ENCODE data around the gene ARAP1. TPM values are rescaled to one million over a fixed set of nuclear protein-coding genes. Genes with fewer than 3 reads are reported as not detected.

ARAP1 gene
- total RNA-seq, 1 donor from 2014 or later: 79.0 TPM

- Mint-ChIP-seq H3K9me3 (peaks cover 6% of the 10 kb centered on the region), H3K27ac (ENCODE audit: unreplicated experiment) (no peak overlapping the region), H3K27me3 (ENCODE audit: low read depth) (peaks cover 9% of the 10 kb centered on the region), H3K36me3 (ENCODE audit: low read depth) (no peaks in the 10 kb centered on the region), H3K4me3 (no peak overlapping the region), H3K4me1 (peaks cover 5% of the 10 kb centered on the region)
- no peak for TF ChIP-seq CTCF (conservative IDR thresholded peaks at IDR 0.05)
- no peak for DNase-seq (ENCODE audit: low read depth, low spot score)
Measured at GRCh38 chr11:72665911-72666472, 86.2 kb downstream of the ARAP1 start.

GRCh38 chr11:72662036-72662435 is 90.2 kb downstream of the ARAP1 start:
- no peak for TF ChIP-seq CTCF (conservative IDR thresholded peaks at IDR 0.05)
- Mint-ChIP-seq H3K9me3 (peaks cover under 1% of the 10 kb centered on the region), H3K27me3 (ENCODE audit: low read depth) (peaks cover 3% of the 10 kb centered on the region), H3K4me3 (no peak overlapping the region), H3K36me3 (ENCODE audit: low read depth) (no peaks in the 10 kb centered on the region), H3K27ac (ENCODE audit: unreplicated experiment) (no peak overlapping the region), H3K4me1 (peaks cover 2% of the 10 kb centered on the region)
- DNase-seq (ENCODE audit: low read depth, low spot score): no peak

GRCh38 chr11:72661486-72661885 is 90.7 kb downstream of the ARAP1 start:
- DNase-seq (ENCODE audit: low read depth, low spot score): no peak
- Mint-ChIP-seq H3K9me3 (no peaks in the 10 kb centered on the region), H3K4me1 (peaks cover 7% of the 10 kb centered on the region), H3K36me3 (ENCODE audit: low read depth) (no peaks in the 10 kb centered on the region), H3K27ac (ENCODE audit: unreplicated experiment) (peak overlapping the region; percentile 53), H3K4me3 (no peak overlapping the region), H3K27me3 (ENCODE audit: low read depth) (peaks cover 3% of the 10 kb centered on the region)
- no peak for TF ChIP-seq CTCF (conservative IDR thresholded peaks at IDR 0.05)

- Mint-ChIP-seq H3K9me3 (no peaks in the 10 kb centered on the region), H3K36me3 (ENCODE audit: low read depth) (no peaks in the 10 kb centered on the region), H3K4me3 (no peak overlapping the region), H3K4me1 (peaks cover 8% of the 10 kb centered on the region), H3K27me3 (ENCODE audit: low read depth) (no peaks in the 10 kb centered on the region), H3K27ac (ENCODE audit: unreplicated experiment) (no peak overlapping the region)
- no peak for TF ChIP-seq CTCF (conservative IDR thresholded peaks at IDR 0.05)
- no peak for DNase-seq (ENCODE audit: low read depth, low spot score)
Measured at GRCh38 chr11:72658989-72659640, 93.1 kb downstream of the ARAP1 start.

- no peak overlapping the region for H3K4me3 Mint-ChIP-seq
- peak overlapping the region; percentile 29 for H3K27ac Mint-ChIP-seq (ENCODE audit: unreplicated experiment)
- H3K4me1 Mint-ChIP-seq: peaks cover 17% of the 10 kb centered on the region
Measured at GRCh38 chr11:72657411-72658100, 94.7 kb downstream of the ARAP1 start.

More at GRCh38 chr11:72657411-72658100, 94.7 kb downstream of the ARAP1 start:
- DNase-seq (ENCODE audit: low read depth, low spot score): peak; percentile 27
- no peaks in the 10 kb centered on the region for H3K27me3 Mint-ChIP-seq (ENCODE audit: low read depth)
- H3K9me3 Mint-ChIP-seq: no peaks in the 10 kb centered on the region
- H3K36me3 Mint-ChIP-seq (ENCODE audit: low read depth): no peaks in the 10 kb centered on the region
- TF ChIP-seq CTCF (conservative IDR thresholded peaks at IDR 0.05): no peak

Measured in neural crest cell (in vitro differentiated cells).